ENCODE data around the gene FGF14. TPM values are rescaled to one million over a fixed set of nuclear protein-coding genes. Genes with fewer than 3 reads are reported as not detected.

Gene FGF14
- polyA plus RNA-seq, 1 donor (not counting 4 experiments of a cell fraction or from before 2014, with no cell fraction given), result 0.09 TPM

DNA sequence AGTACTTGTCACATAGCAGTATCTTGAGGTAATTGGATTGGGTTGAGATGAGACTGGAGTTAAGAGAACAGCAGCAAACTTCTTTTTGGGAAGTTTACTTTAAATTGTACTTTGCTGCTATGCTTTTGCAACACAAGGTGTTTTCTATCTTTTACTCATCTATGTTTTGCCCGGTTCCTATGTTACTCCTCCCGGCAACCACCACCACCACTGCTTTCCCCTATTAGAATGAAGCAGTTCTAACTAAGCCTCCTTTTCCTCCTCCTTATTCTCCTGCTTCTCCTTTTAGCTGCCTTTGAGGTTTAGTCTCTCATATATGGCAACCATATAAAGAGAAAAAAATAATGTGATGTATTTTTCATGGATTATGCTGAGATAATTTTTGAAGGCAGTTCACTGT is 715.8 kb downstream of the FGF14 start:
- no peak for FAIRE-seq
- no peak overlapping the region for H2AFZ ChIP-seq (ENCODE audit: control insufficient read depth, low read length)
- dilution Hi-C loops (cut with MboI; ENCODE audit: extremely low pct_ligation_motif_present, low sequenced_read_pairs), result no loop called here
- no peaks in the 10 kb centered on the region for H4K20me1 ChIP-seq (ENCODE audit: control insufficient read depth, extremely low read depth, insufficient read depth, low read length)
- no peaks in the 10 kb centered on the region for H3K9me3 ChIP-seq (ENCODE audit: control insufficient read depth, low read depth, low read length)
- no peaks in the 10 kb centered on the region for H3K27me3 ChIP-seq (ENCODE audit: control insufficient read depth, extremely low read depth, insufficient read depth, low read length)
- no peak for DNase-seq (ENCODE audit: low read depth, low spot score)
- H3K4me3 ChIP-seq (ENCODE audit: control insufficient read depth in 2 of 3, extremely low read depth in 1 of 3, insufficient read depth in 2 of 3, low read depth in 1 of 3, low read length in 3 of 3), result no peak overlapping the region
- no peaks in the 10 kb centered on the region for H3K36me3 ChIP-seq (ENCODE audit: control insufficient read depth in 2 of 2, extremely low read depth in 1 of 2, insufficient read depth in 2 of 2, low read length in 2 of 2)
- no peak overlapping the region for H3K9ac ChIP-seq (ENCODE audit: control insufficient read depth, extremely low read depth, insufficient read depth, low read length)
- H3K79me2 ChIP-seq (ENCODE audit: control insufficient read depth, insufficient read depth, low read length), result no peaks in the 10 kb centered on the region
- no peaks in the 10 kb centered on the region for H3K4me1 ChIP-seq (ENCODE audit: control insufficient read depth, extremely low read depth, insufficient read depth, low read length)
- no peak overlapping the region for H3K4me2 ChIP-seq (ENCODE audit: control insufficient read depth, extremely low read depth, insufficient read depth, low read depth, low read length)
- no peaks in the 10 kb centered on the region for H3K9me1 ChIP-seq (ENCODE audit: control insufficient read depth, extremely low read depth, insufficient read depth, low read length)
- H3K27ac ChIP-seq (ENCODE audit: control insufficient read depth, insufficient read depth, low read length), result no peak overlapping the region
- TF ChIP-seq, protein P1, sequence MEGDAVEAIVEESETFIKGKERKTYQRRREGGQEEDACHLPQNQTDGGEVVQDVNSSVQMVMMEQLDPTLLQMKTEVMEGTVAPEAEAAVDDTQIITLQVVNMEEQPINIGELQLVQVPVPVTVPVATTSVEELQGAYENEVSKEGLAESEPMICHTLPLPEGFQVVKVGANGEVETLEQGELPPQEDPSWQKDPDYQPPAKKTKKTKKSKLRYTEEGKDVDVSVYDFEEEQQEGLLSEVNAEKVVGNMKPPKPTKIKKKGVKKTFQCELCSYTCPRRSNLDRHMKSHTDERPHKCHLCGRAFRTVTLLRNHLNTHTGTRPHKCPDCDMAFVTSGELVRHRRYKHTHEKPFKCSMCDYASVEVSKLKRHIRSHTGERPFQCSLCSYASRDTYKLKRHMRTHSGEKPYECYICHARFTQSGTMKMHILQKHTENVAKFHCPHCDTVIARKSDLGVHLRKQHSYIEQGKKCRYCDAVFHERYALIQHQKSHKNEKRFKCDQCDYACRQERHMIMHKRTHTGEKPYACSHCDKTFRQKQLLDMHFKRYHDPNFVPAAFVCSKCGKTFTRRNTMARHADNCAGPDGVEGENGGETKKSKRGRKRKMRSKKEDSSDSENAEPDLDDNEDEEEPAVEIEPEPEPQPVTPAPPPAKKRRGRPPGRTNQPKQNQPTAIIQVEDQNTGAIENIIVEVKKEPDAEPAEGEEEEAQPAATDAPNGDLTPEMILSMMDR (optimal IDR thresholded peaks at IDR 0.05 in 1 of 3, IDR thresholded peaks at IDR 0.05 in 1 of 3, conservative IDR thresholded peaks at IDR 0.05 in 1 of 3; ENCODE audit: extremely low read depth in 1 of 3, insufficient read depth in 2 of 3, low read length in 3 of 3), result no peak
- TF ChIP-seq EZH2 (IDR thresholded peaks at IDR 0.05; ENCODE audit: low read length), result no peak

DNA sequence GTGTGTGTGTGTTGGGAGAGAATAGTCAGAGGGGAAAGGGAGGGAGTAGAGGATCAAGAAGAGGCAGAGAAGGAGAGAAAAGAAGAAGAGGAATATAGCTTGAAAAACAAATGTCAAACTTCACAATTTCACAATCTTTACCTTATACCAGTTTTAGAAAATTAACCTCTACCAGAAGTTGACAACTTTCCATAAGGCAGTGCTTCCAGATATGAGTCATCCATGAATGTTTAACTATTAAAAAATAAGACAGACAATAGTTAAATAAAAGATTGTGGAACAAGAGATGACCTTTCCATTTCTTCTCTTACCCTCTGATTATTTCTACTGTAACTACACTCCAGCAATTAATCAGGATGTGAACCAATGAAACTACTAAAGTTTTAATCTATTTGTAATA is 720.0 kb downstream of the FGF14 start:
- dilution Hi-C loops (cut with MboI; ENCODE audit: extremely low pct_ligation_motif_present, low sequenced_read_pairs), result no loop called here
- no peak for DNase-seq (ENCODE audit: low read depth, low spot score)
- Histone ChIP-seq H3K4me1 (ENCODE audit: control insufficient read depth, extremely low read depth, insufficient read depth, low read length) (no peaks in the 10 kb centered on the region), H3K9me1 (ENCODE audit: control insufficient read depth, extremely low read depth, insufficient read depth, low read length) (no peaks in the 10 kb centered on the region), H3K36me3 (ENCODE audit: control insufficient read depth in 2 of 2, extremely low read depth in 1 of 2, insufficient read depth in 2 of 2, low read length in 2 of 2) (no peaks in the 10 kb centered on the region), H3K4me3 (ENCODE audit: control insufficient read depth in 2 of 3, extremely low read depth in 1 of 3, insufficient read depth in 2 of 3, low read depth in 1 of 3, low read length in 3 of 3) (no peak overlapping the region), H3K4me2 (ENCODE audit: control insufficient read depth, extremely low read depth, insufficient read depth, low read depth, low read length) (no peak overlapping the region), H2AFZ (ENCODE audit: control insufficient read depth, low read length) (no peak overlapping the region), H3K9me3 (ENCODE audit: control insufficient read depth, low read depth, low read length) (no peaks in the 10 kb centered on the region), H3K27me3 (ENCODE audit: control insufficient read depth, extremely low read depth, insufficient read depth, low read length) (no peaks in the 10 kb centered on the region), H3K79me2 (ENCODE audit: control insufficient read depth, insufficient read depth, low read length) (no peaks in the 10 kb centered on the region), H3K9ac (ENCODE audit: control insufficient read depth, extremely low read depth, insufficient read depth, low read length) (no peak overlapping the region), H4K20me1 (ENCODE audit: control insufficient read depth, extremely low read depth, insufficient read depth, low read length) (no peaks in the 10 kb centered on the region), H3K27ac (ENCODE audit: control insufficient read depth, insufficient read depth, low read length) (no peak overlapping the region)
- FAIRE-seq, result no peak
- TF ChIP-seq, protein P1 (optimal IDR thresholded peaks at IDR 0.05 in 1 of 3, IDR thresholded peaks at IDR 0.05 in 1 of 3, conservative IDR thresholded peaks at IDR 0.05 in 1 of 3; ENCODE audit: extremely low read depth in 1 of 3, insufficient read depth in 2 of 3, low read length in 3 of 3), result no peak
- TF ChIP-seq EZH2 (IDR thresholded peaks at IDR 0.05; ENCODE audit: low read length), result no peak

Measured in keratinocyte (primary cell).